ENCODE data around the gene HYPK. TPM values are rescaled to one million over a fixed set of nuclear protein-coding genes. Genes with fewer than 3 reads are reported as not detected.

HYPK gene
- total and polyA plus RNA-seq, 2 of the 8 experiments (the other 6 are each of a cell fraction or from before 2014, with no cell fraction given) = 5.4 to 17.6 TPM

DNA sequence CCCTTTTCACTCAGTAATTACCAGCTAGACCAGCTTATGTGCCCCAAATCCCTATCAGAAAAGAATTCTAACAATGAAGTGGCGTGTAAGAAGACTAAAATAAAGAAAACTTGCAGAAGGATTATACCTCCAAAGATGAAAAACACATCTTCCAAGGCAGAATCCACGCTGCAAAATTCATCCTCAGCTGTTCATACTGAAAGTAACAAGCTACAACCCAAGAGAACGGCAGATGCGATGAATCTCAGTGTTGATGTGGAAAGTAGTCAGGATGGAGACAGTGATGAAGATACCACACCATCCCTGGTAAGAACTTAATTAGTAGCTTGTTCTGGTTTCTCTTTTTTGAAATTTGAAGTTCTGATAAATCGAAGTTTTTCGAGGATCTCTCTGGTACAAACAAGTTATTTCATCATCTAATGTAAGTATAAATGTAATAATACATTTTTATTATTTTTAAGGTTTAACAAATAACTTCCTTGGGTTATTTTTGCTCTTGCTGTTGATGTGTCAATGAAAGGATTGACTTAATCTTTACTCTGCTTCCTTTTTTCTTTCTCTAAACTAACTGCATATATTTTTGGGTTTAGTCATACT lies 27.8 kb downstream of the HYPK start:
- no peak for DNase-seq (ENCODE audit: low read depth in 1 of 2, low spot score in 2 of 2)
- H3K27me3 ChIP-seq (replicated peaks in 1 of 4; ENCODE audit: control insufficient read depth in 3 of 4, extremely low read depth in 1 of 4, insufficient read depth in 3 of 4, low read length in 3 of 4) = peaks cover 0 to 16% (median 4%) of the 10 kb centered on the region in 4 experiments; a peak in 4 of 7 replicates
- no peak overlapping the region for H2BK15ac ChIP-seq (ENCODE audit: low read length)
- peaks cover 0 to 4% (median 2%) of the 10 kb centered on the region in 4 experiments; a peak in 4 of 7 replicates for H3K4me1 ChIP-seq (replicated peaks in 1 of 4; ENCODE audit: control insufficient read depth in 3 of 4, insufficient read depth in 4 of 4, low read length in 3 of 4)
- no peak overlapping the region for H4K5ac ChIP-seq (ENCODE audit: insufficient read length, low read depth, low read length)
- no peaks in the 10 kb centered on the region for H3K79me1 ChIP-seq (ENCODE audit: low read depth, low read length)
- H3K14ac ChIP-seq (ENCODE audit: insufficient read length) = no peak overlapping the region
- no peak overlapping the region for H4K91ac ChIP-seq (replicated peaks; ENCODE audit: insufficient read length, low read length)
- ChIA-PET POLR2A (ENCODE audit: partially characterized antibody) (interaction anchor here (1.1 to 2.0 kb wide), 5 partner anchors 18 to 52 kb away, joined by 3 to 8 read pairs (median 3); partner anchors contain the start of genes ELL3, HYPK and SERINC4), CTCF (ENCODE audit: partially characterized antibody) (no interaction called here)
- H3K36me3 ChIP-seq (ENCODE audit: control insufficient read depth in 2 of 4, insufficient read depth in 4 of 4, low read length in 3 of 4) = peaks cover 0 to 5% (median 0%) of the 10 kb centered on the region in 4 experiments; a peak in 1 of 8 replicates
- peak overlapping the region; percentile 2 to 9; a peak in 3 of 4 replicates for H3K4me2 ChIP-seq (ENCODE audit: insufficient read depth in 1 of 2, low read depth in 2 of 2, low read length in 2 of 2)
- H3K4ac ChIP-seq (replicated peaks; ENCODE audit: insufficient read length, low read depth, low read length) = no peak overlapping the region
- no peak overlapping the region for H2AFZ ChIP-seq (ENCODE audit: low read length)
- whole genome bisulfite sequencing, 2 experiments (ENCODE audit: extremely low coverage in 1 of 2, insufficient coverage in 1 of 2, insufficient read length in 1 of 2, insufficient replicate concordance in 2 of 2, low coverage in 1 of 2, low lambda C conversion rate in 2 of 2, missing lambda C conversion rate in 1 of 2) = 90% methylated on average over 6 of the region's 6 CpGs; no CpG with 5 or more reads in 1 of the 2 experiments
- H2BK5ac ChIP-seq (ENCODE audit: low read depth, low read length) = no peak overlapping the region
- H2AK5ac ChIP-seq (ENCODE audit: low read depth, low read length) = no peak overlapping the region
- no peak overlapping the region for H3K56ac ChIP-seq (replicated peaks; ENCODE audit: insufficient read length, low read depth, low read length)
- no peak overlapping the region for H3K23ac ChIP-seq (ENCODE audit: insufficient read length)
- H3K4me3 ChIP-seq (ENCODE audit: extremely low read depth in 1 of 4, insufficient read depth in 2 of 4, low read depth in 3 of 4, low read length in 4 of 4) = peak overlapping the region in 1 of 4 experiments; percentile 82; a peak in 1 of 8 replicates
- no peaks in the 10 kb centered on the region for H3K23me2 ChIP-seq (ENCODE audit: low read depth, low read length)
- H2BK12ac ChIP-seq (ENCODE audit: low read depth, low read length) = no peak overlapping the region
- H3K27ac ChIP-seq (ENCODE audit: low read depth, low read length) = no peak overlapping the region
- no peak overlapping the region for H4K8ac ChIP-seq (ENCODE audit: extremely low read depth, insufficient read depth, low read length)
- H4K20me1 ChIP-seq (replicated peaks in 1 of 2; ENCODE audit: control insufficient read depth in 1 of 2, insufficient read depth in 2 of 2, low read length in 2 of 2) = no peaks in the 10 kb centered on the region
- no peak overlapping the region for H2BK20ac ChIP-seq (ENCODE audit: low read length)
- no peak for FAIRE-seq
- no peak overlapping the region for H2BK120ac ChIP-seq (replicated peaks; ENCODE audit: low read depth, low read length)
- H3K79me2 ChIP-seq (ENCODE audit: control insufficient read depth in 1 of 2, insufficient read depth in 2 of 2, low read length in 2 of 2) = peaks cover 3 to 7% of the 10 kb centered on the region in 2 experiments
- H3K9me3 ChIP-seq (ENCODE audit: insufficient read depth in 2 of 2, low read depth in 1 of 2, low read length in 1 of 2) = peaks cover 0 to 3% of the 10 kb centered on the region in 2 experiments; a peak in 2 of 4 replicates
- TF ChIP-seq BRCA1 (IDR thresholded peaks at IDR 0.05; ENCODE audit: low read depth, low read length) (no peak), KDM1A (IDR thresholded peaks at IDR 0.05; ENCODE audit: borderline replicate concordance, low read length) (no peak), CBX5 (IDR thresholded peaks at IDR 0.05; ENCODE audit: low read depth, low read length) (no peak)
- TF ChIP-seq, protein P1, sequence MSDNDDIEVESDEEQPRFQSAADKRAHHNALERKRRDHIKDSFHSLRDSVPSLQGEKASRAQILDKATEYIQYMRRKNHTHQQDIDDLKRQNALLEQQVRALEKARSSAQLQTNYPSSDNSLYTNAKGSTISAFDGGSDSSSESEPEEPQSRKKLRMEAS (IDR thresholded peaks at IDR 0.05) = no peak
- H3K9ac ChIP-seq (replicated peaks in 1 of 4; ENCODE audit: extremely low read depth in 1 of 4, low read depth in 3 of 4, low read length in 3 of 4) = peak overlapping the region in 1 of 4 experiments; percentile 38; a peak in 2 of 7 replicates
- no peak overlapping the region for H3K18ac ChIP-seq (ENCODE audit: extremely low read depth, low read length)
